ENCODE data around the gene SMCO4. TPM values are rescaled to one million over a fixed set of nuclear protein-coding genes. Genes with fewer than 3 reads are reported as not detected.
A peak's percentile ranks its signal among the peaks of the same experiment; 100 is the strongest.
"Not testable (repeated sequence)": the region's sequence is repeated elsewhere in the genome, so short reads cannot be mapped to it uniquely, and the experiment has no call there.

The SMCO4 gene
- total and polyA plus RNA-seq, 2 donors, result 11.7 to 34.3 TPM

DNA sequence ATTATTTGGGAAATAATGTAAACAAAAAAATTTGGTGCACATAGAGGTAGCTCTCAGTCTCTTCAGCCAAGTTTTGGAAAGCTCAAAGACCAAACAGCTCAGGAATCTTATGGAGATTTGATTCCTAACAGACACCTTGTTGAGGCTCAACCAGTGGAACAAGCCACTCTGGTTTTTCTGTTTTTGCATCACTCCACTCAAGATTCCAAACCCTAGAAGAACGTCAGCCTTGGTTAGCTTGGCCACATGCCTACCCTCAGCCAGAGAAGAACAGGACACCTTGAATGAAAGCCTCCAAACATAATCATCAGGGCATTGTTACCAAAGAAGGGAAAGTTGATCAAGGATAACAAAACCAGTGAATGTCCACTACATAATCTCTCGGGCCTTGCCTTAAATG is 3.8 kb upstream of the SMCO4 start:
- Histone ChIP-seq H3K27ac (ENCODE audit: low read depth) (no peak overlapping the region), H3K4me3 (ENCODE audit: low read depth, low read length) (no peak overlapping the region), H3K36me3 (ENCODE audit: insufficient read depth) (no peaks in the 10 kb centered on the region), H3K4me1 (ENCODE audit: insufficient read depth) (no peaks in the 10 kb centered on the region)
- DNase-seq (ENCODE audit: extremely low spot score), result no peak
- WGBS, result 72% methylated on average over 2 of the region's 2 CpGs

DNA sequence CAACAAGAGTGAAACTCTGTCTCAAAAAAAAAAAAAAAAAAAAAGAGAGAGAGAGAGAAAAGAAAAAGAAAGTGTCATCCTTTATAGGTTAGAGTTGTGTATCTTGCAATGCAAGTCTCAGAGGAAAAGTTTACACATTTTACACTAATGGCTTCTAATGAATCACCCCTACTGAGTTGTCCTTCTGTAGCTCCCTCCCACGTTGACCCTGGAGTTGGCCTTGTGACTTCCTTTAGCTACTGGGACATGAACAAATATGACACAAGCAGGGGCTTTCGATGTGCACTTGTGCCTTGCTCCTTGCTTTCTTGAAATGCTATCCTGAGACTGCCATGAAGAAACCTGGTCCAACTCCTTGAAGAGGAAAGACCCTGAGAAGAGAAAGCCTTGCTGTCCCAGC is 2.4 kb upstream of the SMCO4 start:
- H3K27ac ChIP-seq (ENCODE audit: low read depth), result no peak overlapping the region
- no peak overlapping the region for H3K4me3 ChIP-seq (ENCODE audit: low read depth, low read length)
- WGBS, result 71% methylated on average over 2 of the region's 2 CpGs
- no peaks in the 10 kb centered on the region for H3K36me3 ChIP-seq (ENCODE audit: insufficient read depth)
- no peak for DNase-seq (ENCODE audit: extremely low spot score)
- no peaks in the 10 kb centered on the region for H3K4me1 ChIP-seq (ENCODE audit: insufficient read depth)

DNA sequence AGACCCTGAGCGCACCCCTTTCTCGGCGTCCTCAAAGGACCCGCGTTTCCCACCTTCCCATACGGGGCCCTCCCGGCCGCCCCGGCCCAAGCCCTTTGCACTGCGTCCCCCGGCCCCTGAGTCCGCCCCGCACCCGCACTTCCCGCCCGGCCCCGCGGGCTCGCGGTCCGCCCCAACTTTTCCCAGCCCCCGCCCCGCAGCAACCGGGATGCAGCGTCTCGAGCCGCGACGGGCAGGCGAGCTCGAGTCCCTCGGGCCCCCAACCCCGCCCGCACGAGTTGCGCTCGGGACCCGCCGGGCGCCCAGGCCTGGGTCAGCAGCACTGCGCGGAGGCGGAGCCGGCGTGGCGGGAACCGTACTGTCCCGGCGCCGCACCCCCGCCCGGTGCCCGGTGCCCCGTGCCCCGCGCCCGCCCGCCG is 371 bp downstream of the SMCO4 start:
- H3K4me3 ChIP-seq (ENCODE audit: low read depth, low read length), result peak overlapping the region; percentile 81
- no peaks in the 10 kb centered on the region for H3K4me1 ChIP-seq (ENCODE audit: insufficient read depth)
- DNase-seq (ENCODE audit: extremely low spot score), result no peak
- under 1% methylated on average over 57 of the region's 59 CpGs for WGBS
- no peaks in the 10 kb centered on the region for H3K36me3 ChIP-seq (ENCODE audit: insufficient read depth)
- peak overlapping the region; percentile 31 for H3K27ac ChIP-seq (ENCODE audit: low read depth)

- Histone ChIP-seq H3K4me3 (ENCODE audit: low read depth, low read length) (peak overlapping the region; percentile 81), H3K36me3 (ENCODE audit: insufficient read depth) (no peaks in the 10 kb centered on the region), H3K4me1 (ENCODE audit: insufficient read depth) (no peaks in the 10 kb centered on the region), H3K27ac (ENCODE audit: low read depth) (peak overlapping the region; percentile 31)
- no peak for DNase-seq (ENCODE audit: extremely low spot score)
- WGBS, result 9% methylated on average over 29 of the region's 29 CpGs
Measured at GRCh38 chr11:93541884-93542810, 1.0 kb downstream of the SMCO4 start.

DNA sequence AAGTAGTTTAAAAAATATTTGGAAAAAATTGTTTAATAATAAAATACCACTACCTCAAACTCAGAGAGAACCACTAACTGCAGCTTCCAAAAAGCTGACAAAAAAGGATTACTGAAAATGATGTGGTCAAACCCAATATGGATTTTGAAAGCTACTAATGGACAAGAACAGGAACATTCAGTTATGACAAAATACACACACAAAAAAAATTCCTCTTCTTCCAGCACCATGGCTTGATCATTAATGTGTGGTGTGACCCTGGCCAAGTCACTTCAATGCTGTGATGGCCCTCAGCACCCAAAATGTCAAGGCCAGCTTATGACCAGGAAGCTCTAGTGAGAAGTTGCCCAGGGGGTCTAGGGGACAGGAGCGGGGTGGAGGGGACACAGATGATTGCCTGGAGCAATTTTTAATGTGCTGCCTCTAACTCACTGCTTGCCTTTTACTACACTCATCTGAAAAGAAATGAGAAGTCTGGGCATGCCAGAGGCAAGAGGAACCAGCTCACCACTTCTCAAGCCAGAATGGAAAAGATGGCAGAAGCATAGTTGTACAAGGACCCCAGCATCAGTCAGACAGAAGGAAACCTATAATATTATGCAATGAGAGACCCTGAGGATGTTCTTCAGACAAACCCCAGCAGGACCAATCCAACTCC is 2.2 kb downstream of the SMCO4 start:
- no peak for DNase-seq (ENCODE audit: extremely low spot score)
- Histone ChIP-seq H3K4me3 (ENCODE audit: low read depth, low read length) (no peak overlapping the region), H3K4me1 (ENCODE audit: insufficient read depth) (no peaks in the 10 kb centered on the region), H3K27ac (ENCODE audit: low read depth) (no peak overlapping the region), H3K36me3 (ENCODE audit: insufficient read depth) (no peaks in the 10 kb centered on the region)
- 96% methylated on average over 1 of the region's 1 CpG for WGBS

DNA sequence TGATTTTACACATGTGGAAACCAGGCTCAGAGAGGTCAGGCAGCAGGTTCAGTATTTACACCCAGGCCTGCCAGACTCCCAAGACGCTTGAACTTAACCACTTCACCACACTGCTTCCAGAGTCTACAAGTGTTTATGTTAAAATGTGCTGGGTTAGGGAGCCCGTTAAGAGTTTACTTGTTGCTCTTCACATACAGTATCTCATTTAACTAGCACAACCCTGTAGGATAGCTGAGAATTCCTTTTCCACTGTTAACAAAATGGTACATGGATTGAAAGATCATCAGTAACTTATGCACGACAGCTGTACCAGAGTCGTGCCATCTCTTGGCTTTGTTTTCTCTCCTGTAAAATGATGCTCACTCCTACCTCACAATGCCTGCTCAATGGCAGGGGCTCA is 2.9 kb downstream of the SMCO4 start:
- Histone ChIP-seq H3K4me1 (ENCODE audit: insufficient read depth) (no peaks in the 10 kb centered on the region), H3K4me3 (ENCODE audit: low read depth, low read length) (no peak overlapping the region), H3K36me3 (ENCODE audit: insufficient read depth) (no peaks in the 10 kb centered on the region), H3K27ac (ENCODE audit: low read depth) (no peak overlapping the region)
- no peak for DNase-seq (ENCODE audit: extremely low spot score)
- WGBS, result 87% methylated on average over 4 of the region's 4 CpGs

GRCh38 chr11:93537767-93538261 is 5.4 kb downstream of the SMCO4 start:
- no peak overlapping the region for H3K4me3 ChIP-seq (ENCODE audit: low read depth, low read length)
- H3K27ac ChIP-seq (ENCODE audit: low read depth), result no peak overlapping the region
- 77% methylated on average over 14 of the region's 14 CpGs for WGBS
- H3K4me1 ChIP-seq (ENCODE audit: insufficient read depth), result no peaks in the 10 kb centered on the region
- no peak for DNase-seq (ENCODE audit: extremely low spot score)
- H3K36me3 ChIP-seq (ENCODE audit: insufficient read depth), result no peaks in the 10 kb centered on the region

DNA sequence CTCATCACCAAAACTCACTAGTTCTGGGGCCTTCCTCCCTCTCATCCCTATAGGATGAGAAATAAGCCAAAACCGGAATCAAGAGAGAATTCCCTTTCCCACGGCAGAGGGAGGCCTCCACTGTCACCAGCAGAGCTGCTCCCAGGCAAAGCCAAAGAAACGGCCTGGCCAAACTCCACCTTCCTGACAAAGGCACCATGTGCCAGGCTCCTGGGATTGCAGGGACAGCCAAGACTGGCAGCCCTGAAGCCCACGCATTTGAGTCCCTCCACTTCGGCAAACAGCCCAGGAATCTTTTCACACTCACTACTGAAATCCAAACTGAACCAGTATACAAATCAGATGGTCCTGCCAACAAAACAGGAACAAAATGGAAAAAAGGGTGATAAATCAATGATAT is 6.1 kb downstream of the SMCO4 start:
- H3K4me1 ChIP-seq (ENCODE audit: insufficient read depth), result no peaks in the 10 kb centered on the region
- no peak for DNase-seq (ENCODE audit: extremely low spot score)
- H3K36me3 ChIP-seq (ENCODE audit: insufficient read depth), result no peaks in the 10 kb centered on the region
- no peak overlapping the region for H3K4me3 ChIP-seq (ENCODE audit: low read depth, low read length)
- WGBS, result 47% methylated on average over 5 of the region's 5 CpGs
- no peak overlapping the region for H3K27ac ChIP-seq (ENCODE audit: low read depth)

DNA sequence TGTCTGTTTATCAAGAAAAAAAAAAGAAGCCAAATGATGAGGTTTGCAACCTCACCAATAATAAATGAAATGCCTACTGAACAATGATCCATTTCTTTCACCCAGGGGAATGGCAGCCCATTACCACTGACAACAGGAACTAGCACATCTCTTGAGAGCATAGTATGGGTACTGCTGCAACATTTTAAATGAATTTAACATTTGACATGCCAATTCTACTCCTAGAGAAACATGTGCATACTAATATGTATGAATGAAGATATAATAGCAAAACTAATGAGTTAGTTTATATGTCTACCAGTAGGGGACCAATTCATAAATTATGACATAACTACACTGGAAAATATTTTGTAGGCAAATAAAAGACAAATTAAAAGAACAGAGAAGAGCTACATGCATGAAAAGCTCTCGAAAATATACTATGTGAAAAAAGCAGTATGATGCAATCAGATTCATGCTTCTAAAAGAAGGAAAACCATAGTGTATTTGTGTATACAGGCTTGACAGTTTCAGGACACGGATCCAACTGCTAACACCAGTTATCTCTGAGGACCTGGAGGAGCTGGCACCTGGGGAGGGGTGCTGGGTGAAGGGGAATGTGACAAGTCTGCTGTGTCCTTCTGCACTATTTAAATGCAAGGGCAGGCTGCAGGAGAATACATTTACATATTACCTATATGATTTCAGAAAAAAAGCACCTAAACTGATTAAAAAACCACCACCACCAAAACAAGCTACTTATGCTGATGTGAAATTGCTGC is 6.9 kb downstream of the SMCO4 start:
- DNase-seq (ENCODE audit: extremely low spot score), result no peak
- WGBS, result 56% methylated on average over 2 of the region's 2 CpGs
- Histone ChIP-seq H3K36me3 (ENCODE audit: insufficient read depth) (no peaks in the 10 kb centered on the region), H3K27ac (ENCODE audit: low read depth) (no peak overlapping the region), H3K4me3 (ENCODE audit: low read depth, low read length) (no peak overlapping the region), H3K4me1 (ENCODE audit: insufficient read depth) (no peaks in the 10 kb centered on the region)

DNA sequence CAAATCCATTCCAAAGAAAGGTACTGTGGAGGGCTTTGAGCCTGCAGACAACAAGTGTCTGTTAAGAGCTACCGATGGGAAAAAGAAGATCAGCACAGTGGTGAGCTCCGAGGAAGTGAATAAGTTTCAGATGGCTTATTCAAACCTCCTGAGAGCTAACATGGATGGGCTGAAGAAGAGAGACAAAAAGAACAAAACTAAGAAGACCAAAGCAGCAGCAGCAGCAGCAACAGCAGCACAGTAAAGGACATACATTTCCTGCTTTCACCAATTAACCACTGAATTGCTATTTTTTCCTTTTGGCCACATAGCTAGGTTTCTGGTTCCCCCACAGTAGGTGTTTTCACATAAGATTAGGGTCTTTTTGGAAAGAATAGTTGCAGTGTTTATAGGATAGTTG is 7.6 kb downstream of the SMCO4 start:
- not testable (repeated sequence) for H3K36me3 ChIP-seq (ENCODE audit: insufficient read depth); H3K4me3 ChIP-seq (ENCODE audit: low read depth, low read length); DNase-seq (ENCODE audit: extremely low spot score); H3K4me1 ChIP-seq (ENCODE audit: insufficient read depth); H3K27ac ChIP-seq (ENCODE audit: low read depth)
- 87% methylated on average over 2 of the region's 2 CpGs for WGBS

DNA sequence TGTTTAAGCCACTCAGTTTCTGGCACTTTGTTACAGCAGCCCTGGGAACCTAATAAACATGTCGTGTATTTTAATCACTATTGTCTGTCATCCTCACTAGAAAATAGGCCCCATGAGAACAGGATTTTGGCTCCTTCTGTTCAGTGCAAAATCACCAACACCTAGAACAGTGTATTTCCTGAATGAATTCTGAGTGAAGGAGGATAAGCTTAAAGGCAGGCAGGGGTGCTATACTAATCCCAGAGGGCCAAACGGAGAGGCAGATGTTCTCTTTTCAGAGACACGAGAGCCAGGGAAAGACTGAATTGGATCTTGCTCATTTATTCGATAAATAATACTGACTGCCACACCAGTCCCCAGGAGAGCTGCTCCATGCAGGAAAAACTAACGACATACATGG is 10.4 kb downstream of the SMCO4 start:
- no peak overlapping the region for H3K4me3 ChIP-seq (ENCODE audit: low read depth, low read length)
- H3K36me3 ChIP-seq (ENCODE audit: insufficient read depth), result no peaks in the 10 kb centered on the region
- H3K4me1 ChIP-seq (ENCODE audit: insufficient read depth), result no peaks in the 10 kb centered on the region
- no peak for DNase-seq (ENCODE audit: extremely low spot score)
- WGBS, result 88% methylated on average over 5 of the region's 5 CpGs
- H3K27ac ChIP-seq (ENCODE audit: low read depth), result no peak overlapping the region

- H3K4me1 ChIP-seq (ENCODE audit: insufficient read depth), result no peaks in the 10 kb centered on the region
- WGBS, result 90% methylated on average over 3 of the region's 3 CpGs
Measured at GRCh38 chr11:93532281-93532789, 10.9 kb downstream of the SMCO4 start.

GRCh38 chr11:93530468-93530826 is 12.7 kb downstream of the SMCO4 start:
- H3K36me3 ChIP-seq (ENCODE audit: insufficient read depth), result no peaks in the 10 kb centered on the region
- H3K27ac ChIP-seq (ENCODE audit: low read depth), result no peak overlapping the region
- no peaks in the 10 kb centered on the region for H3K4me1 ChIP-seq (ENCODE audit: insufficient read depth)
- no peak for DNase-seq (ENCODE audit: extremely low spot score)
- WGBS, result 95% methylated on average over 1 of the region's 1 CpG
- H3K4me3 ChIP-seq (ENCODE audit: low read depth, low read length), result no peak overlapping the region

More at GRCh38 chr11:93532281-93532789, 10.9 kb downstream of the SMCO4 start:
- DNase-seq (ENCODE audit: extremely low spot score), result no peak
- no peaks in the 10 kb centered on the region for H3K36me3 ChIP-seq (ENCODE audit: insufficient read depth)
- H3K4me3 ChIP-seq (ENCODE audit: low read depth, low read length), result no peak overlapping the region
- H3K27ac ChIP-seq (ENCODE audit: low read depth), result no peak overlapping the region
